HEK293 (cell line): ENCODE data around the gene PRKCD.

Experiments used
- ATF2 ChIP-seq: fragments of 450-650 bp; formaldehyde crosslinking; IDR thresholded peaks from 2 replicates; pipeline ENCODE4 v1.5.1; 2016; ENCODE audit warnings: missing biosample characterization, missing genetic modification characterization, low read depth
- MYNN ChIP-seq: fragments of 450-650 bp; formaldehyde crosslinking; IDR thresholded peaks from 2 replicates; pipeline ENCODE4 v1.5.1; 2016; ENCODE audit warnings: missing biosample characterization, missing genetic modification characterization, borderline replicate concordance
- ZBTB1 ChIP-seq: fragments of 450-650 bp; formaldehyde crosslinking; IDR thresholded peaks from 2 replicates; pipeline ENCODE4 v1.5.1; 2016; ENCODE audit warnings: missing biosample characterization, missing genetic modification characterization
- ZBTB21 ChIP-seq: fragments of 450-650 bp; formaldehyde crosslinking; IDR thresholded peaks from 2 replicates; pipeline ENCODE4 v1.5.1; 2017; ENCODE audit warnings: missing biosample characterization, missing genetic modification characterization
- ZBTB7A ChIP-seq: fragments of 450-650 bp; formaldehyde crosslinking; IDR thresholded peaks from 2 replicates; pipeline ENCODE4 v1.5.1; 2016; ENCODE audit warnings: low read depth, missing biosample characterization, missing genetic modification characterization
- ZNF23 ChIP-seq: fragments of 450-650 bp; formaldehyde crosslinking; IDR thresholded peaks from 2 replicates; pipeline ENCODE4 v1.5.1; 2016; ENCODE audit warnings: missing biosample characterization, missing genetic modification characterization, borderline replicate concordance
- ZNF48 ChIP-seq: fragments of 450-650 bp; formaldehyde crosslinking; IDR thresholded peaks from 2 replicates; pipeline ENCODE4 v1.5.1; 2016; ENCODE audit warnings: missing biosample characterization, missing genetic modification characterization
- ZNF664 ChIP-seq: fragments of 450-650 bp; formaldehyde crosslinking; IDR thresholded peaks from 2 replicates; pipeline ENCODE4 v1.5.1; 2016; ENCODE audit warnings: missing biosample characterization, missing genetic modification characterization
- TF ChIP-seq, protein P1 (sequence below): fragments of 450-650 bp; formaldehyde crosslinking; IDR thresholded peaks from 2 replicates; pipeline ENCODE4 v1.5.1; 2016; ENCODE audit warnings: missing biosample characterization, missing genetic modification characterization

GRCh38 chr3:53144446-53144845 is 16.6 kb upstream of the PRKCD start:
- TF ChIP-seq, protein P1, sequence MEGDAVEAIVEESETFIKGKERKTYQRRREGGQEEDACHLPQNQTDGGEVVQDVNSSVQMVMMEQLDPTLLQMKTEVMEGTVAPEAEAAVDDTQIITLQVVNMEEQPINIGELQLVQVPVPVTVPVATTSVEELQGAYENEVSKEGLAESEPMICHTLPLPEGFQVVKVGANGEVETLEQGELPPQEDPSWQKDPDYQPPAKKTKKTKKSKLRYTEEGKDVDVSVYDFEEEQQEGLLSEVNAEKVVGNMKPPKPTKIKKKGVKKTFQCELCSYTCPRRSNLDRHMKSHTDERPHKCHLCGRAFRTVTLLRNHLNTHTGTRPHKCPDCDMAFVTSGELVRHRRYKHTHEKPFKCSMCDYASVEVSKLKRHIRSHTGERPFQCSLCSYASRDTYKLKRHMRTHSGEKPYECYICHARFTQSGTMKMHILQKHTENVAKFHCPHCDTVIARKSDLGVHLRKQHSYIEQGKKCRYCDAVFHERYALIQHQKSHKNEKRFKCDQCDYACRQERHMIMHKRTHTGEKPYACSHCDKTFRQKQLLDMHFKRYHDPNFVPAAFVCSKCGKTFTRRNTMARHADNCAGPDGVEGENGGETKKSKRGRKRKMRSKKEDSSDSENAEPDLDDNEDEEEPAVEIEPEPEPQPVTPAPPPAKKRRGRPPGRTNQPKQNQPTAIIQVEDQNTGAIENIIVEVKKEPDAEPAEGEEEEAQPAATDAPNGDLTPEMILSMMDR (tag by site-specific recombination), result no peak
- TF ChIP-seq ZNF664 (tag by site-specific recombination) (no peak), ZBTB21 (tag by site-specific recombination) (no peak), ATF2 (tag by site-specific recombination) (no peak), ZBTB1 (no peak), ZBTB7A (tag by site-specific recombination) (no peak), ZNF48 (tag by site-specific recombination) (no peak), ZNF23 (tag by site-specific recombination) (no peak), MYNN (tag by site-specific recombination) (no peak)
